IPS DF 6.9 (cell line): ENCODE measurements around the gene SPAG16.

Source experiments
- DNase-seq: peaks from one replicate; pipeline ENCODE4 v3.0.0-alpha.2; 2013; ENCODE audit warnings: low read depth, low spot score
- H3K27ac ChIP-seq: one replicate; pipeline ENCODE4 v1.5.1; 2013; ENCODE audit warnings: low read length, control low read depth
- H3K27me3 ChIP-seq: 2 replicates; pipeline ENCODE4 v1.6.1; 2013; ENCODE audit warnings: mild to moderate bottlenecking, low read length; ENCODE audit not compliant: control insufficient read depth, insufficient read depth
- H3K36me3 ChIP-seq: 2 replicates; pipeline ENCODE4 v1.6.1; 2013; ENCODE audit warnings: low read length; ENCODE audit not compliant: control insufficient read depth, insufficient read depth
- H3K4me1 ChIP-seq: 2 replicates; pipeline ENCODE4 v1.6.1; 2013; ENCODE audit warnings: low read length; ENCODE audit not compliant: control insufficient read depth, insufficient read depth
- H3K4me3 ChIP-seq: 2 replicates; pipeline ENCODE4 v1.5.1; 2013; ENCODE audit warnings: mild to moderate bottlenecking, low read length
- H3K9me3 ChIP-seq: 2 replicates; pipeline ENCODE4 v1.6.1; 2013; ENCODE audit warnings: low read length, inconsistent platforms; ENCODE audit not compliant: control insufficient read depth, insufficient read depth
- WGBS: extraction: QIAGEN DNeasy Blood & Tissue Kit; methylation state at CpG from one replicate; pipeline ENCODE4 v1.1.7; 2013; ENCODE audit warnings: mixed read lengths, missing lambda C conversion rate; ENCODE audit not compliant: insufficient read length, insufficient coverage; 5-methylcytosine and 5-hydroxymethylcytosine counted together

The SPAG16 gene

DNA sequence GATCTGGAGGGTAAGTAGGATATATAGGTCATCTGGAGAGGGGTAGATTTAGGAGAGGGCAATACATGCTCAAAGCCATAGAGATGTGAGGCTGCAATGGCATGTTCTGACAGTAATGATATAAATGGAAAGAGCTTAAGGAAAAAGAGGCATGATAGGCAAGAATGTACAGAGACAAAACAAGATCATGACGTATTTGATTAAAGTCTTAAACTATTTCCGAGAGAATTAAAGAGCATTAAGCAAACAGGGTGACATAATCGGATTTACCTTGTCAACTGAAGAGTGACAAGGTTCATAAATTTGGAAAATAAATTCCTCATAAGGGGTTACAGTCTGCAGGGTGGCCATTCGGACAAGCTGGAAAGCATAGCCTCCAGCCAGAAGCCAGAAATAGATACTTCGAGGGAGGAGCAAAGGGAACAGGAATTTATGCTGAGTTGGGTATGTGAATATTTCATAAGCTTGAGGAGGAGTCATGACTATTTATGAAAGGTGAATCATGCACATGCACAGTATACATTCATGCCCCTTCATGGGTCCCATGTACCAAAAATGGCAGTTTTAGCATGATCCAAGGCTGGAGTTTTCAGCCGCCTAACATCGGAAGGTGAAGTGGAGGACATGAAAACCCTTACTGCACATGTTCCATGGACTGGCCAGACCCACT lies 730.4 kb downstream of the SPAG16 start:
- Histone ChIP-seq H3K36me3 (no peaks in the 10 kb centered on the region), H3K27ac (no peak overlapping the region), H3K4me1 (no peaks in the 10 kb centered on the region), H3K9me3 (no peaks in the 10 kb centered on the region), H3K27me3 (no peaks in the 10 kb centered on the region), H3K4me3 (no peak overlapping the region)
- no CpG with 5 or more reads among the region's 7 CpGs for WGBS
- no peak for DNase-seq

DNA sequence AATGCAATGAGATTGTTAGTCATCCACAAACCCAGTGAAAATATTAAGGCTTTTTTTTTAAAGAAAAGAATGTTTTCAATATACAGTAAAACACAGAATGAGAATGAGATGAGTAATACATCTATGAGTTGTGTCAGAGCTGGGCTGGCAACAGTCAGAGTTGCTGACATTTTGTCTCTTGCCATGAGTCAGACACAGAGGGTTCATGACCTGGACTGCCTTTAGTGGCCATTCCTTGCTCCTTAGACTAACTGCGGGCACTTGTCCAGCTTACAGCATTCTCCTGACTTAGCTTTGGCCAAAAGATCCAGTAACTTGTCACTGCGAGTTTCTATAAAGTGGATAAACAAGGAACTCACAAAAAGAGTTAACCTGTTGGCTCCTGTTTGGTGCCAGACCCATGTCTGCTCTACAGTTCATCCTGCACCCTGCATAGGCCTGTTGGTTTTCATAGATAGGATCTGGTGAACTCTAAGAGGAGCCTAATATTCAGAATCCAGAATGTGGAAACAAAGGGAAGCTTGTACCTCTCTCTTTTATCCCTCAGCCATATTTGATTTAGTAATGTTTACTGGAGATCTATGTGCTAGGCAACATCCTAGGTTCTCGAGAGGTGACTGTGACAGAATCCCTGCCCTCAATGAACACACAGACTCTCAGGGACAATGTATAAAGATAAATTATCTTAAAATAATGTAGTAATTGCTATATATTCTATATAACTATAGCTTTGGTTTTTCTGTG lies 735.1 kb downstream of the SPAG16 start:
- no peaks in the 10 kb centered on the region for H3K36me3 ChIP-seq
- no peaks in the 10 kb centered on the region for H3K4me1 ChIP-seq
- no peak overlapping the region for H3K4me3 ChIP-seq
- H3K27me3 ChIP-seq: no peaks in the 10 kb centered on the region
- no peak for DNase-seq
- H3K27ac ChIP-seq: no peak overlapping the region
- WGBS: no CpG with 5 or more reads among the region's 3 CpGs
- no peaks in the 10 kb centered on the region for H3K9me3 ChIP-seq

DNA sequence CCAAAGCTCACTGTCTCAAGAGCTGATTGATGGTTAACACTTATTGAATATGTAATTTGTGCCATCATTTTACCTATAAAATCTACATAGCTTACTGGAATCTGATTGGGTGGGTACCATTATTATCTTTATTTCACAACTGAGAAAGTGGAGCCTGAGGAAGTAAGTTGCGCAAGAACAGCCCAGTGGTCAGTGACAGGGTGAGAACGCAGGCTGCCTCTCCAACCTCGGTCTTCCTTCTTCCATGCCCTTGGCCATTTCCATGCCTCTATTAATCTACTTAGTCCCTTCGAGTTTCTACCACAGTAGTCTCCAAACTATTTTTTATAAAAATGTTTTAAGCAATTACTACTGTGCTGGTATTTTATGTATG lies 735.7 kb downstream of the SPAG16 start:
- Histone ChIP-seq H3K4me1 (no peaks in the 10 kb centered on the region), H3K4me3 (no peak overlapping the region), H3K27me3 (no peaks in the 10 kb centered on the region), H3K27ac (no peak overlapping the region), H3K9me3 (no peaks in the 10 kb centered on the region), H3K36me3 (no peaks in the 10 kb centered on the region)
- DNase-seq: no peak
- WGBS: no CpG with 5 or more reads among the region's 4 CpGs

DNA sequence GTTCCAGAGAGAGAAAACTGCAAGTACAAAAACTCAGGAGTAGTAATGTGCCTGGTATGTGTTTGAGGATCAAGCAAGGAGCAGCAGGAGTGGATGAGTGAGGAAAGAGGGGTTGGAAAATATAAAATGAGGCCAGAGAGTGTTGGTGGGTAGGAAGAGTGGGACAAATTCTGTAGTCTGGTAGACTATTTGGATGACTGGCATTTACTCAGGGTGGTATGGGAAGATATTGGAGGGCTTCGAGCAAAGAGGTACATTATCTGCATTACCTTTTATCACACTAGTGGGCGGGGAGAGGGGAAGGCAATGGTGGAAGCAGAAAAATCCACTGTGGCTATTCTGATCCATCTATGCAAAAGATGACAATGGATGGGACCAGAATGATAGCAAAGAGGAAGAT lies 744.9 kb downstream of the SPAG16 start:
- Histone ChIP-seq H3K27me3 (no peaks in the 10 kb centered on the region), H3K4me3 (no peak overlapping the region), H3K27ac (no peak overlapping the region), H3K4me1 (no peaks in the 10 kb centered on the region), H3K9me3 (no peaks in the 10 kb centered on the region), H3K36me3 (no peaks in the 10 kb centered on the region)
- no peak for DNase-seq
- no CpG with 5 or more reads among the region's 2 CpGs for WGBS

DNA sequence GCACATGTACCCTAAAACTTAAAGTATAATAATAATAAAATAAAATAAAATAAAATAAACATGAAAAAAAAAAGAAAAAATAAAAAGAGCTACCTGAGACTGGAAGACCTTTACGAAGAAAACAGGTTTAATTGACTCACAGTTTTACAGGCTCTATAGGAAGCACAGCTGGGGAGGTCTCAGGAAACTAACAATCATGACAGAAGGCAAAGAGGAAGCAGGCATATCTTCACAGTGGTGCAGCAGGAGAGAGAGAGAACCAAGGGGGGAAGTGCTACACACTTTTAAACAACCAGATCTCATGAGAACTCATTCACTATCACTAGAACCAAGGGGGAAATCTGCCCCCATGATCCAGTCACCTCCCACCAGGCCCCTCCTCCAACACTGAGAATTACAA lies 747.3 kb downstream of the SPAG16 start:
- no CpG with 5 or more reads among the region's 1 CpG for WGBS
- no peaks in the 10 kb centered on the region for H3K36me3 ChIP-seq
- no peak overlapping the region for H3K4me3 ChIP-seq
- no peak overlapping the region for H3K27ac ChIP-seq
- H3K27me3 ChIP-seq: no peaks in the 10 kb centered on the region
- H3K4me1 ChIP-seq: 0 out of 2 replicates have a peak, but pooled peaks cover 2% of the 10 kb centered on the region
- H3K9me3 ChIP-seq: no peaks in the 10 kb centered on the region
- no peak for DNase-seq

DNA sequence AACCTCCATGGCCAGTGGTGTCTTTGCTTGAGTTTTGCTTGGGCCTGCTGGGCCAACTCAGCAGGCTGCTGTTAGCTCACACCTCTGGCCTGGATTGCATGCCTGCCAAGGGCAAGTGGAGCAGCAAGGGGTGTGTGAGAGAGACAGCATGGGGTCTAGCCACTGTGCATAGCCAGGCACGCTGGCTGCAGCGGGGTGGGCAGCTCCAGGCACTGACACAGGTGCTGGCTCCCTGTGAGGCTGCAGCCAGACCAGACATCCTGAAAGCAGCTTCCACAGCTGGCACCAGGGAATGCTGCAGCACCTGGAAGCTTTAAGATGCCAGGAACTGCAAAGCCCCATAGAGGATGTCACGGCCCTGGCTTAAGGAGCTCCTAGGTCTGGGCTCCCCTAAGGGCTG lies 750.2 kb downstream of the SPAG16 start:
- H3K27me3 ChIP-seq: no peaks in the 10 kb centered on the region
- no peaks in the 10 kb centered on the region for H3K9me3 ChIP-seq
- 0 out of 2 replicates have a peak, but pooled peaks cover 2% of the 10 kb centered on the region for H3K4me1 ChIP-seq
- WGBS: no CpG with 5 or more reads among the region's 3 CpGs
- H3K4me3 ChIP-seq: no peak overlapping the region
- H3K27ac ChIP-seq: no peak overlapping the region
- DNase-seq: no peak
- H3K36me3 ChIP-seq: no peaks in the 10 kb centered on the region

DNA sequence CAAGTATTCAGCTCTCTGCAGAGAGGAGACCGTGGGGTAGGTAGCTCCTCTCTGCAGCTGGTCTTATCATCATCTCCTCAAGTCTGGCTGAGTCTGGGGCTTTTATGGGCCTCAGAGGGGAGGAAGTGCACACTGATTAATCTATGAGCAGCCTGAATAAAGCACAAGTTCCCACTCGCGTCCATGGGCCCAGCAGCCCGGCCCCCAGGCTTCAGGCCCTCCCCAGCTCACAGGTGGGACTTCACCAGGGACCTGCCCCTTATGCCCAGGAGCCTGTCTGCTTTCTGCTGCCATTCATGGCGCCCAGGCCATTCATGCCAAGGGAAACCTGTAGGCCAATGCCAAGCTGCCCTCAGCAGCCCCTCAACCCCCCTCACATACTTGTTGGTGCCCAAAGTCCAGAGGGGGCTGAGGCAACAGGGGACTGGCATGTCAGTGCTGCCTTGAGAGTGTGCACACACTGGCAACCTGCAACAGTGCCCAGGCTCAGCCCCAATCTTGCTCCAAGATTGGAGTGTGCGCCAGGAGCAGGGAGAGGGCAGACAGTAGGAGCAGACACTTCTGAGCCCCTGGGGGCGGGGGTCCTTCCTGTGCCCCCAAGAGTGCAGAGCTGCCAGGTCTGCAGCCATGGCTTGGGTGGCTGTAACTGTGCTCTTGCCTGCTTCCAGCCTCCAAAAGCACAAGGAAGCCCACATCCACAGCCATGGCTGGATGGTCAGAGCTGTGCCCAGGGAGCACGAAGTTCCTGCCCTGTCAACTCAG lies 751.0 kb downstream of the SPAG16 start:
- no peaks in the 10 kb centered on the region for H3K36me3 ChIP-seq
- H3K27me3 ChIP-seq: no peaks in the 10 kb centered on the region
- WGBS: no CpG with 5 or more reads among the region's 8 CpGs
- 0 out of 2 replicates have a peak, but pooled peaks cover 2% of the 10 kb centered on the region for H3K4me1 ChIP-seq
- no peak overlapping the region for H3K27ac ChIP-seq
- DNase-seq: no peak
- no peaks in the 10 kb centered on the region for H3K9me3 ChIP-seq
- H3K4me3 ChIP-seq: no peak overlapping the region

DNA sequence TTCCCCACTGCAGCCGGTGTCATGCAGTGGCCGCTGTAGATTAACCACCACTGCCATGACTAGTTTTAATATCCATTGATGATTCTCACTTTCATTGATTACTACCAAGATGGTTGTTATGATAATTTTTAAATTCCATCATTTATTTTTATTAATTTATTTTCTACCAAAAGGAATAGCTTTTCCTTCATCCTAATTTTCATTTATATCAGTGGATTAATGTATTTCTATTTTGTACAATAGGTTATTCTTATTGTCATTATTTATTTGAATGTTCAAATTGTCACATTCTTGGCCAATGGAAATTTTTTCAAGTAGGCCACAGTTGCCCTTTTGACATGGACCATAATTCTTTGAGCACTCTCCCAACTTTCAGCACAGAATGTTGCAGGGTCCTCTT lies 751.7 kb downstream of the SPAG16 start:
- Histone ChIP-seq H3K4me1 (0 out of 2 replicates have a peak, but pooled peaks cover 2% of the 10 kb centered on the region), H3K36me3 (no peaks in the 10 kb centered on the region), H3K27me3 (no peaks in the 10 kb centered on the region), H3K4me3 (no peak overlapping the region), H3K9me3 (no peaks in the 10 kb centered on the region), H3K27ac (no peak overlapping the region)
- WGBS: no CpG with 5 or more reads among the region's 2 CpGs
- no peak for DNase-seq

DNA sequence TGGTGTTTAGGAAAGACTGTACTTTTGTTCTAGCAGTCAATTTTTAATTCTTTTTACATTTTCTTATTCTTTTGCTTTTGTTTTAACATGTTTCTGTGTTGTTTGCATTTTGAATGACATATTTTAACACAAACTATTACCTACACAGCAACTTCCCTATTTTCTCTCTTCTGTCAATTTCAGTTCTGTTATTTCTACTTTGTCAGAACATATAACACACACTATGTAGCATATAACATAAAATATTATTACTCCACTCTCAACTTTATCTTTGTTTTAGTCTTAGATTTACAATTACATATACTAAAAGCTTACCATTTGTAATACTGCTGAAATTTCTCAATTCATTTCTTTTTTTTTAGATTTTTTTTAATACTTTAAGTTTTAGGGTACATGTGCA lies 753.9 kb downstream of the SPAG16 start:
- Histone ChIP-seq H3K4me3 (no peak overlapping the region), H3K27me3 (no peaks in the 10 kb centered on the region), H3K27ac (no peak overlapping the region), H3K4me1 (0 out of 2 replicates have a peak, but pooled peaks cover 2% of the 10 kb centered on the region), H3K9me3 (no peaks in the 10 kb centered on the region), H3K36me3 (no peaks in the 10 kb centered on the region)
- no peak for DNase-seq

DNA sequence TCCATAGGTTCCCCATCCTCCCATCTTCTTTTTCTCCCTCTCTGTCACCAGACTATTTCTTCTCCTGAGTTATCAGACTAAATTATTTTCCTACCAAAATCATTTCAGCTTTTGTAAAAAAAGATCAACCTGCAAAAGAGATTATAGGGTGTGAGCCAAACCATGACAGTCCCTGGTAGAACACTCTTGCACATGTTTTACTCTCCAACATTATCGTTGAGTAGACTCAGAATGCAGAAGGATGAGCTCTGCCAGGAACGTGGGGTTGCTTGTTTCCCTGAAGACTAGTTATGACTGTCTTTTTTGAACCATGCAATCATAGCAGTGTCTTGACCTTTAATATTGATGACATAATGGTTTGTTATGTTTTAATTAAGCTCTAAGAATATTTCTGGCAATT lies 766.5 kb downstream of the SPAG16 start:
- WGBS: no CpG with 5 or more reads among the region's 2 CpGs
- H3K4me3 ChIP-seq: no peak overlapping the region

More for the DNA sequence above, 766.5 kb downstream of the SPAG16 start:
- no peak for DNase-seq
- H3K27ac ChIP-seq: no peak overlapping the region
- H3K27me3 ChIP-seq: no peaks in the 10 kb centered on the region
- no peaks in the 10 kb centered on the region for H3K4me1 ChIP-seq
- H3K36me3 ChIP-seq: no peaks in the 10 kb centered on the region
- no peaks in the 10 kb centered on the region for H3K9me3 ChIP-seq
